GM19025 (cell line): ENCODE measurements around the gene WDR35.

Experiments
- ATAC-seq: cut with Tn5 transposase; IDR thresholded peaks from one replicate; pipeline ENCODE4 v1.9.1; 2021; ENCODE audit warnings: mild to moderate bottlenecking, low read depth, moderate library complexity; ENCODE audit not compliant: unreplicated experiment

Gene WDR35

GRCh38 chr2:19989667-19990415 is at the start of gene WDR35:
Gene WDR35 (minus strand): TSS chr2:19990105. CDS start chr2:19990015, 90 bp downstream.
- peak; percentile 92 for ATAC-seq

DNA sequence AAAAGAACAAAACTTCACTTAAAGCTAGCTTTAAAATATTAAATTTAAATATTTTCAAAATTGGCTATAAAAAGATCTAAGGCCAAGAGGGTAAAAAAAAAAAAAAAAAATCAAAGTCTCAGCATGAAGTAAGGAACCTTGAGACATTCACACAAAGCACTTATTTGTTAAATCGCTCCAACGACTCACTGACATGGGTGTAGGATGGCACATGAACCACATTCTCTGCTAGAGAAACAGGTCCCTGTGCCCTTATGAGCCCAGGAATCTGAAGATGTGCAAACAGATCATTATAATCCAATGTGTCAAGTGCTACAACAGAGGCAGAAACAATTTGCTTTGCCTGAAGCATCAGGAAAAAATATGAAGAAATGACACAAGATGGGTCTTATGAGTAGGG is 47.8 kb upstream of the WDR35 start:
- ATAC-seq: no peak

DNA sequence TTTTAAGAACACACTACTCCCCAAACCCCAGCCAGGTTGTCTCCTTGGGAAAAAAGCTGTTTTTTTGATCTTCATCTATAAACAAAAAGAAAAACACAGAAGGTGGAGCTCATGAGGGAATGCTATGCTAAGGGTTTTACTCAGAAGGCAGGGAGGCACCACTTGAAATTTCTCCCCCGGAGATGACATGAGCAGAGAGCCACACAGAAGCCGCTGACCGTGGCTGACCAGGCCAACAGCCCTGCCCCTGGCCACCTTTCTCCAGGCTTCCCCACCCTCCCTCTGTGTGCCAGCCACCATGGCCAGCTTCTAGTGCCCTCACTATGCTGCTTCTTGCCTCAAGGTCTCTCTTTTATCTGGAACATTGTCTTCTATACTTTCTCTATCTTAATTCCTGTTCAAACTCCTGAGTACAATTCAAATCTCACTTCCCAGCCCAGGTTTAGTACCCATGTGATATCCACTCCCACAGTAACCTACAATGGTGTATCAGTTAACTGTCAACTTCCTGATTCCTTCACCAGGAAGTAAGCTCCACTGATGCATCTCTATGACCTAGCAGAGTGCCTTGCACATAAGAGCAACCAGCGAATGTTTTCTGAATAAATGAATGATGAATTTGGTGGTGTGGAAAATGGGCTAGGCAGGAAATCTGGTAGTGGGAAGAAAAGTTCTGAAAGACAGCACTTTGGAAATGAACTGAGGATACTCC is 46.2 kb upstream of the WDR35 start:
- no peak for ATAC-seq

DNA sequence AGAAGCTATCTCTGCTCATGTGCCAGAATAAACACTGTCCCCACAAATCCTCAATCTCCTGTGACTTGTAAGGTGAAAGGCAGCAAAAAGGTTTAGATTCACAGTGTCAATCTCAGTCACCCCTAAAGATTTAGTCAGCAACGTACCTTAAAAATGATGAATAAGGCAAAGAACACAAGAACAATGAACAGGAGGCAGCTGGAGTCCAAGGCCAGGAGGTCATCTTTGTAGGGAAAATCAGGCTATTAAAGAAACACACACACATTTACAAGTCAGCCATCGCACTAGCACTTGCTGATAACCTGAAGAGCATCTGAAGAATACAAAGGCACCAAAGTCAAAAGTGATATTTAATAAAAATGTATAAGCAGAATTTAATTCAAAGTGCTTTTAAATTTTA is 44.9 kb upstream of the WDR35 start:
- ATAC-seq: no peak

- ATAC-seq: no peak
Observed at GRCh38 chr2:20034218-20034617, 44.3 kb upstream of the WDR35 start.

- no peak for ATAC-seq
Observed at GRCh38 chr2:20033322-20033721, 43.4 kb upstream of the WDR35 start.

DNA sequence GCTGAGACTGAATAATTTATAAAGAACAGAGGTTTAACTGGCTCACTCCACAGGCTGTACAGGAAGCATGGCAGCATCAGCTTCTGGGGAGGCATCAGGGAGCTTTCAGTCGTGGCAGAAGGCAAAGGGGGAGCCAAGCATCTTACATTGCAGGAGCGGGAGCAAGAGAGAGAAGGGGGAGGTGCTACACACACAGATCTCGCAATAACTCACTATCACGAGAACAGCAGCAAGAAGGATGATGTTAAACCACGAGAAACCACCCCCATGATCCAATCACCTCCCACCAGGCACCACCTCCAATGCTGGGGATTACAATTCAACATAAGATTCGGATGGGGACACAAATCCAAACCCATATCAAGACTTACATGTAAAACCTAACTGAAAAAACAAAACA is 40.3 kb upstream of the WDR35 start:
- no peak for ATAC-seq

DNA sequence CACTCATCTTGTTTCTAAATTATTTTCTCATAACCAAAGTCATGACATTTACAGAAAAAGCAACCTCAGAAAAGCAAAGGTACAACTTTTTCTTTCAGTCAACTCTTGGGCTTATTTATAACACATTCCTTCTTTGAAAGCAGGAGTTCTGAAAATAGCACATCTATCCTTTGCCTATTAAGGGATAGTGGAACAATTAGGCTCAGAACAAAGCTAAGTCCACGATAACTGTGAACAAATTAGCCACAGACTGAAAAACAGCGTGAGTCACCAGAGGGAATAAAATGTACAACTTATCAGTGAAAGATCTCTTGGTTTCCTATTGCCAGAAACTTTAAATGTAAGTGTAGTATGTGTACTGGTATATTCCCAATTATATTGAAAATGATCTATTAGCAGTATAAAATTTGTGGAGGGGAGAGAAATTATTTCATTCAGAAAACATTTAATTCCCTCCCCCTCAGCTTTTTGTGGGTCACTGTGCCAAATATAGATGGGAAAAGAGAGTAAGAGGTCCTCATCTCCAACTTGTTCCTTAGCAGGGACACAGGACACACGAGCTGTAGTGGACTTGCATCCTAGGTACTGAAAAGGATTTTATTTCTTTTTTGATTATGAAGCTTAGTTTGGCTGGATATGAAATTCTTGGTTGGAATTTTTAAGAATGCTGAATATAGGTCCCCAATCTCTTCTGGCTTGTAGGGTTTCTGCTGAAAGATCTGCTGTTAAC is 38.0 kb upstream of the WDR35 start:
- ATAC-seq: no peak

GRCh38 chr2:20027260-20027677 is 37.4 kb upstream of the WDR35 start:
- no peak for ATAC-seq

DNA sequence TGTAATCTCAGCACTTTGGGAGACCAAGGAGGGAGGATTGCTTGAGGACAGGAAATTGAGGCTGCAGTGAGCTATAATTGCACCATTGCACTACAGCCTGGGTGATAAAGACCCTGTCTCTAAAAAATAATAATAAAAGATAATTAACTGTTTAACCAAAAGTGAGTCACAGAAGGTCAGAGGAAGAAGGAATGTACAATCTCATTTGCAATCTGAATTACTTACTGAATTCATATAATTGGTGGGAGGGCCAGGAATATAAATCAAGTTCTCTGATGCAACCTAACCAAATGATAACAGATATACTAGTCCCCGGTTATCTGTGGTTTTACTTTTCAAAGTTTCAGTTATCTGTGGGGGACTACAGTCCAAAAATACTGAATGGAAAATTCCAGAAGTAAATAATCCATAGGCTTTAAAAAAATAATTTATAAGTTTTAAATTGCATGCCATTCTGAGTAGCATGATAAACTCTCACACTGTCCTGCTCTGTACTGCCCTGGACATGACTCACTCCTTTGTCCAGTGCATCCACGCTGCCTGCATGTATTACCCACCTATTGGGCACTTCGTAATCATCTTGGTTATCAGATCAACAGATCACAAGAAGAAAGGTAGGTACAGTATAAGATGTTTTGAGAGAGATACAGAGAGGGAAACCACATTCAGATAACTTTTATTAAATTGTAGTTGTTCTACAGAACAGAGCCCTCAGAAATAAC is 35.3 kb upstream of the WDR35 start:
- ATAC-seq: no peak

- ATAC-seq: no peak
Observed at GRCh38 chr2:20023688-20024087, 33.8 kb upstream of the WDR35 start.

GRCh38 chr2:20021405-20022009 is 31.6 kb upstream of the WDR35 start:
- no peak for ATAC-seq

DNA sequence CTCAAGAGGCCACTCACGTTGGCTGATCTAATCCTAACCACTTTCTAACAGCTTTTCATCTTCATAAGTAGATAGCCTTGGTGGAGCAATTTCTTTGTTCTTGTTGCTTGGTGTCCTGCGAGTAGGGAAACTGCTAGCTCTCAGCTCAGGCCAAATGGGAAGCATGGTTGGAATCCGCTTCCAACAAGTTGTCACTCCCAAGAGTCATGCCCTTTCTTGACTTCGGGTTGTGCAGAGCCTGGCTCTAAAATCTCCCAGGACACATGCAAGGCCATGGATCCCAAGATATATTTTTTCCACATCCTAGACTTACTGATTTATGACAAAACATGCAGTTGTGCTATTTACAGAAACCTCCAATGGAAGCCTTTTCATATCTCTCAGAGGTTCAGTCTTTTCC is 29.8 kb upstream of the WDR35 start:
- no peak for ATAC-seq

DNA sequence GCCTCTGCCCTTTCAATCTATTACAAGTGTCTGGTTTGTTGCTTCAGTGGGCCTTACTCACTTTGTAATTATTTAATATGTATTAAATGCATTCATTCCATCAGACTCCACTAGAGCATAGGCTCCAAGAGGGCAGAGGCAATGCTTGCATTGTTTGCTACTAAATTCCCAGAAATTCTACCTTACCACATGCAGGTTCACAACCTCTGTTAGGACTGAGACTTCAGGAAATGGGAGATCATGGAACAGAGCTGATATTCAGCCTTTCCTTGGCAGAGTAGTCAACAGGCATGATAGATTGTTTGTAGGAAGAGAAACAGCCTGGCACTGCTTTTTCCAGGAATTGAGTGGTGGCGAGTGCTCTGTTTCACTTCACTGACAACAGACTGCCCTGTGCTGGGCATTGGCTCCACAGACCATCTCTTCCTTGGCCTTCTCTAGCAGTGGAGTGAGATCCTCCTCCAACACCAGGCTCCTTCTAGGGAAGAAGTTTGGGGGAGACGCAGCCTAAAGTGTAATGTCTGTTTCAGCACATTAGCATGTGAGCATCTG is 28.8 kb upstream of the WDR35 start:
- ATAC-seq: no peak

- no peak for ATAC-seq
Observed at GRCh38 chr2:20016346-20016745, 26.4 kb upstream of the WDR35 start.

DNA sequence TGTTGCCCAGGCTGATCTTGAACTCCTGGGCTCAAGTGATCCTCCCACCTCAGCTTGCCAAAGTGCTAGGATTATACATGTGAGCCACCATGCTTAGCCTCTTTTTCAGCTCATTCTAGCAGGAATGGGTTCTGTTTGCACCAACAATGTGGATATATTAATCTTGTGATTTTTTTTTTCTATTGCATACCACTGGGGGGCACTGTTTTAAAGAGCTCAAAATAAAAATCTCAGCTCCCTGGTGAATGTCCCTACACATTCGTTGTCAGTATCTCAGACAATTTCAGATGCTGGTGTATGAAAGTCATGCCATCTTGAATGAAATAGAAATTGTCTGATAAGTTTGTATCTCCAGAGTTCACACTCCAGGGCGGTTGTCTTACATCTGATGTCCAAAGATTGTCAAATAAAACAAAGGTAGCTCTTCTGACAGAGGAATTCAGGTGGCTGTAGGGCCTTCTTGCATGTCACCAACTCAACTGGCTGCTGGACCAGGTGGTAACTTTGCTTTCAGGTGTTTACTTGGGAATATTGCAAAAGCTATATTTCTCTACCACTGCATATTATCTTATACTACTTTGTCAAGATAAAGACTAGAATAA is 25.7 kb upstream of the WDR35 start:
- ATAC-seq: no peak

DNA sequence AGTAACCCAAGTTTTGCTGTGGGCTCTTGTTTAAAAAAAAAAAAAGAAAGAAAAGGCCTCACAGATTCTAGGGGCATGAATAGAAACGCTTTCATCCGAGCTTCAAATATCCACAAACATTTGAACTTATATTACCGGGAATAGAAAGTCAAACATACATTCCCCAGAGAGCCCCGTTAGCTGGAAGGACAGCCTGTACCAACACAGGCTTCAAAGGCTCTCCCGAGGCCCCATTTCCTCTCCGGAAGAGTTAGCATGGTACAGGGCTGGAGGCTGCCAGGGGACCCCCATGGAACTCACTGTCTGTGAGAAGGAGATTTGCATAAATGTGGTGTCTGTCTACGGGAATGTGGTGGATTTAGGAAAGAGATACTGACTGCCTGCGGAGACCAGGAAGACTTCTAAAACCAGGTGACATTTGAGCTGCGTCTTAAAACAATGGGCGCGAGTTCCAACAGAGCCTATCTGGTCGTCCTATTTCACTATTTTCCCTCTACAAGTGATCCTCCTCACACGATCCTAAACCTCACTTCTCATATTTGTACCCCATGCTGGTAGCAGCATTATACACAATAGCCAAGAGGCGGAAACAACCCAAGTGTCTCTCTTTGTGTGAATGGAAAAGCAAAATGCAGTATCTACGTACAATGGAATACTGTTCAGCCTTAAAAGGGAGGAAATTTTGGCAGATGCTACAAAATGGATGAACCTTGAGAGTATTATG is 23.4 kb upstream of the WDR35 start:
- no peak for ATAC-seq

GRCh38 chr2:20012282-20013125 is 22.6 kb upstream of the WDR35 start, which contains the start of gene MATN3:
Gene MATN3 (minus strand): TSS chr2:20012668. CDS start chr2:20012631, 37 bp downstream.
- ATAC-seq: no peak
